HepG2 (cell line): ENCODE results near the gene PDSS2. TPM values are rescaled to one million over a fixed set of nuclear protein-coding genes. Genes with fewer than 3 reads are reported as not detected.

Source experiments
- ARHGAP35 ChIP-seq: sonication (generic); formaldehyde crosslinking; IDR thresholded peaks from 2 replicates; pipeline ENCODE4 v1.9.0; 2022; ENCODE audit warnings: mild to moderate bottlenecking, inconsistent platforms, moderate library complexity, missing genetic modification reagents, borderline replicate concordance
- CAMTA2 ChIP-seq: sonication (generic); formaldehyde crosslinking; IDR thresholded peaks from 2 replicates; pipeline ENCODE4 v1.4.0; 2020; ENCODE audit warnings: mild to moderate bottlenecking, missing genetic modification reagents, borderline replicate concordance
- CBFB ChIP-seq: sonication (generic); formaldehyde crosslinking; IDR thresholded peaks from 2 replicates; pipeline ENCODE4 v1.4.0; 2020; ENCODE audit warnings: missing genetic modification reagents
- DMAP1 ChIP-seq: IDR thresholded peaks from 2 replicates; pipeline ENCODE4 v1.6.1; 2016
- FOXO1 ChIP-seq: sonication (generic); formaldehyde crosslinking; IDR thresholded peaks from 2 replicates; pipeline ENCODE4 v1.4.0; 2020; ENCODE audit warnings: missing genetic modification reagents
- HNF1B ChIP-seq: sonication (generic); formaldehyde crosslinking; IDR thresholded peaks from 2 replicates; pipeline ENCODE4 v1.5.1; 2020; ENCODE audit warnings: mild to moderate bottlenecking, moderate library complexity, missing genetic modification reagents
- KLF12 ChIP-seq: sonication (generic); formaldehyde crosslinking; IDR thresholded peaks from 2 replicates; pipeline ENCODE4 v1.4.0; 2020; ENCODE audit warnings: missing genetic modification reagents, borderline replicate concordance
- MTERF4 ChIP-seq: sonication (generic); formaldehyde crosslinking; IDR thresholded peaks from 2 replicates; pipeline ENCODE4 v1.8.0; 2023; ENCODE audit warnings: mild to moderate bottlenecking, missing genetic modification reagents
- MYC ChIP-seq: sonication (generic); formaldehyde crosslinking; IDR thresholded peaks from 2 replicates; pipeline ENCODE4 v1.9.0; 2021; ENCODE audit warnings: missing genetic modification reagents, borderline replicate concordance
- NCOA1 ChIP-seq: sonication (generic); formaldehyde crosslinking; IDR thresholded peaks from 2 replicates; pipeline ENCODE4 v1.9.0; 2021; ENCODE audit warnings: missing genetic modification reagents
- NFIB ChIP-seq: sonication (generic); formaldehyde crosslinking; IDR thresholded peaks from 2 replicates; pipeline ENCODE4 v1.9.0; 2021; ENCODE audit warnings: missing genetic modification reagents, mild to moderate bottlenecking, borderline replicate concordance
- POGK ChIP-seq: sonication (generic); formaldehyde crosslinking; conservative IDR thresholded peaks from 2 replicates; pipeline ENCODE4 v1.8.0; 2022; ENCODE audit warnings: mild to moderate bottlenecking, moderate library complexity, missing genetic modification reagents
- SP140L ChIP-seq: sonication (generic); formaldehyde crosslinking; IDR thresholded peaks from 2 replicates; pipeline ENCODE4 v1.4.0; 2020; ENCODE audit warnings: missing genetic modification reagents, borderline replicate concordance
- TBX2 ChIP-seq: sonication (generic); formaldehyde crosslinking; IDR thresholded peaks from 2 replicates; pipeline ENCODE4 v1.5.0; 2020; ENCODE audit warnings: missing genetic modification reagents, mild to moderate bottlenecking, borderline replicate concordance
- ZBTB7A ChIP-seq: sonication (generic); formaldehyde crosslinking; IDR thresholded peaks from 2 replicates; pipeline ENCODE4 v1.8.0; 2022; ENCODE audit warnings: mild to moderate bottlenecking, missing genetic modification reagents
- ZNF292 ChIP-seq: sonication (generic); formaldehyde crosslinking; IDR thresholded peaks from 2 replicates; pipeline ENCODE4 v1.8.1; 2022; ENCODE audit warnings: mild to moderate bottlenecking, low read depth, missing genetic modification reagents, borderline replicate concordance
- ZNF414 ChIP-seq: sonication (generic); formaldehyde crosslinking; IDR thresholded peaks from 2 replicates; pipeline ENCODE4 v1.5.0; 2020; ENCODE audit warnings: missing genetic modification reagents
- ZNF446 ChIP-seq: sonication (generic); formaldehyde crosslinking; IDR thresholded peaks from 2 replicates; pipeline ENCODE4 v1.5.0; 2020; ENCODE audit warnings: mild to moderate bottlenecking, missing genetic modification reagents
- ZNF574 ChIP-seq: sonication (generic); formaldehyde crosslinking; IDR thresholded peaks from 2 replicates; pipeline ENCODE4 v1.4.0; 2020; ENCODE audit warnings: missing genetic modification reagents
- ZSCAN21 ChIP-seq: sonication (generic); formaldehyde crosslinking; IDR thresholded peaks from 2 replicates; pipeline ENCODE4 v1.8.0; 2022; ENCODE audit warnings: mild to moderate bottlenecking, missing genetic modification reagents, moderate library complexity, borderline replicate concordance
- polyA plus RNA-seq, 8 experiments: library from polyadenylated mRNA; depleted of rRNA in 3 of 8; stranded (reverse) in 7 of 8; unstranded in 1 of 8; fragments of >200 nt; fragmentation: Illumina TruSeq in 4 of 8; extraction: Trizol in 4 of 8; gene quantifications; 2 replicates each; pipeline versions ENCODE4 v1.2.1 to v1.2.3, GENCODE V29; 2011 to 2016; ENCODE audit warnings: low read depth in 4 of 8, missing spikeins in 1 of 8, mixed read lengths in 1 of 8; ENCODE audit not compliant: insufficient read depth in 1 of 8
- total RNA-seq, 5 experiments: library from RNA; depleted of rRNA; stranded (reverse); fragments of >200 nt; fragmentation: Illumina TruSeq; extraction: Trizol; gene quantifications; 2 replicates each; pipeline ENCODE4 v1.2.3, GENCODE V29; 2016; ENCODE audit warnings: low read depth in 1 of 5

PDSS2 gene
- total and polyA plus RNA-seq, 2 of the 13 experiments (the other 11 are each of a cell fraction or from before 2014, with no cell fraction given), result 16.2 to 17.0 TPM

GRCh38 chr6:107488875-107489635 is 29.7 kb upstream of the PDSS2 start (continued):
- TF ChIP-seq ZNF446 (CRISPR knock-in tag) (peak; percentile 48; the same call in 1 of the 2 replicates), ZBTB7A (CRISPR knock-in tag) (peak; percentile 58; the same call in 1 of the 2 replicates), POGK (peak; percentile 66; the same call in 1 of the 2 replicates), SP140L (CRISPR knock-in tag) (0 out of 2 replicates have a peak, but pooled peaks have one; percentile 25), MYC (CRISPR knock-in tag) (peak; percentile 71), DMAP1 (0 out of 2 replicates have a peak, but pooled peaks have one; percentile 32), FOXO1 (CRISPR knock-in tag) (peak; percentile 27; the same call in 1 of the 2 replicates), ZNF292 (CRISPR knock-in tag) (peak; percentile 54; the same call in 1 of the 2 replicates), TBX2 (CRISPR knock-in tag) (peak; percentile 27; the same call in 1 of the 2 replicates), KLF12 (peak; percentile 45; the same call in 1 of the 2 replicates), CAMTA2 (CRISPR knock-in tag) (peak; percentile 7), MTERF4 (CRISPR knock-in tag) (0 out of 2 replicates have a peak, but pooled peaks have one; percentile 47), CBFB (CRISPR knock-in tag) (peak; percentile 44; the same call in 1 of the 2 replicates), ARHGAP35 (CRISPR knock-in tag) (no peak), NFIB (CRISPR knock-in tag) (no peak), NCOA1 (CRISPR knock-in tag) (no peak), ZNF574 (CRISPR knock-in tag) (peak; percentile 21; the same call in 1 of the 2 replicates), ZSCAN21 (peak; percentile 82), HNF1B (0 out of 2 replicates have a peak, but pooled peaks have one; percentile 47), ZNF414 (CRISPR knock-in tag) (no peak)
